AG09319 (cell line): Measurements from ENCODE around the gene GDF9.

ENCODE experiments used
- DNase-seq: peaks from one replicate; pipeline ENCODE4 v3.0.0-alpha.2; 2010; ENCODE audit warnings: low read depth; ENCODE audit errors: extremely low read depth
- TF ChIP-seq, protein P1 (sequence below): IDR thresholded peaks from 2 replicates; pipeline ENCODE4 v1.5.1; 2011; ENCODE audit warnings: low read depth, mild to moderate bottlenecking, inconsistent platforms, low read length, moderate library complexity

Gene GDF9

DNA sequence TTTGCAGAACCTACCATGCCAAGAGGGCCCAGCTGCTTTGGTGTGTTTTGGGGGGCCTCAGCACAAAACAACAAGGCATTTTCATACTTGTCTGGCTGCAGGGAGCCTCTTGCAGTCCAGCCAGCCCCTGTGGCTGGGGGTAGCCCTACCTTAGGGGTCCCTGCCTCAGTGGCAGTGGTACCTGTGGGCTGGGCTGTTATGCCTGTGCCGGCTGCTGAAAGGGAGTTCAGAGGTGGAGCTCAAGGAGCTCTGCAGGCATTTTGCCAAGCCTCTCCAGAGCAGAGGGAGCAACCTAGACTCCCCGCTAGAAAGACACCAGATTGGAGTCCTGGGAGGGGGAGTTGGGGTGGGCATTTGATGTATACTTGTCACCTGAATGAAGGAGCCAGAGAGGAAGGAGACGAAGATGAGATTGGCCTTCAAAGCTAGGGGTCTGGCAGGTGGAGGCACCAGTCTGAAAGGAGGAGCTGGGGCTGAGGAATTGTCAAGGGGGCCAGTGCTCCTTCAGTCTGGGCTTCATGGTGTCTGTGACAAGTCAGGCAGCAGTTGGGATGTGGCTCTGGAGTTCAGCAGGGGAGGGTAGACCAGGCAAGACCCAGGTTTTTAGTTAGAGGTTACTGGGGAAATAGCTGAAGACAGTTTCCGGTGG is 37.3 kb downstream of the GDF9 start:
- DNase-seq: no peak
- TF ChIP-seq, protein P1, sequence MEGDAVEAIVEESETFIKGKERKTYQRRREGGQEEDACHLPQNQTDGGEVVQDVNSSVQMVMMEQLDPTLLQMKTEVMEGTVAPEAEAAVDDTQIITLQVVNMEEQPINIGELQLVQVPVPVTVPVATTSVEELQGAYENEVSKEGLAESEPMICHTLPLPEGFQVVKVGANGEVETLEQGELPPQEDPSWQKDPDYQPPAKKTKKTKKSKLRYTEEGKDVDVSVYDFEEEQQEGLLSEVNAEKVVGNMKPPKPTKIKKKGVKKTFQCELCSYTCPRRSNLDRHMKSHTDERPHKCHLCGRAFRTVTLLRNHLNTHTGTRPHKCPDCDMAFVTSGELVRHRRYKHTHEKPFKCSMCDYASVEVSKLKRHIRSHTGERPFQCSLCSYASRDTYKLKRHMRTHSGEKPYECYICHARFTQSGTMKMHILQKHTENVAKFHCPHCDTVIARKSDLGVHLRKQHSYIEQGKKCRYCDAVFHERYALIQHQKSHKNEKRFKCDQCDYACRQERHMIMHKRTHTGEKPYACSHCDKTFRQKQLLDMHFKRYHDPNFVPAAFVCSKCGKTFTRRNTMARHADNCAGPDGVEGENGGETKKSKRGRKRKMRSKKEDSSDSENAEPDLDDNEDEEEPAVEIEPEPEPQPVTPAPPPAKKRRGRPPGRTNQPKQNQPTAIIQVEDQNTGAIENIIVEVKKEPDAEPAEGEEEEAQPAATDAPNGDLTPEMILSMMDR: no peak

DNA sequence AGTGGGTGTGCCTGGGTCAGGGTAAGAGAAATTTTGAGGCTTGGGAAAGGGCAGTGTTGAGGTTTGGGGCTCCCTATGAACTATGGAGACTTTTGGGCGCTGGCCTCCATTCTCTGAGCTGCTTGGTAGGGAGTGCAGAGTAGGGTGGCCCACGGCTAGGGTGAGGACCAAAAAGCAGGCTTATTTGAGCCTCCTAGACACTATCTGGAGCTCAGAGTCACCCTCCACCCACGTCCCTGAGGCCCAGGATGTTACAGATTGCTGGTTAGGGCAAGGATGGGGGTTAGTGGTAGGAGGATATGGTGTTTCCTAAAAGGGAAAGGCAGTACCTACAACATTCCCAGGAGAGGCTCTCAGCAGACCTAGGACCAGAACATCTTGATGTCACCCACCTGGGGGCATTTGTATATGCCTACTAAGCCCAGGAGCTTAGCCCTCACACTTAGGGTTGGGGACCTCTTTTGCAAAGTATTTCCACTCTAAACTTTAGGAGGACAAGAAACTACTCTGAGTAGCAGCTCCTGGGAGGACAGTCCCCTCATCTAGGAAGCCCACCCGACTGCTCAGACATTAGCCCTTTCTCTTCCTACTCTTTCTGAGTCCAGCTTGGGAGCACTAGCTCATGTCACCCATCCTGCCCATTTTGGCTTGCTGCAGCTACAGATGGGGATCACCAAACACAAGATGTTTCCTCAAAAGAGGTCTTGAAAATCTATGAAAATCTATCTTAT is 38.2 kb downstream of the GDF9 start:
- no peak for DNase-seq
- TF ChIP-seq, protein P1: no peak

DNA sequence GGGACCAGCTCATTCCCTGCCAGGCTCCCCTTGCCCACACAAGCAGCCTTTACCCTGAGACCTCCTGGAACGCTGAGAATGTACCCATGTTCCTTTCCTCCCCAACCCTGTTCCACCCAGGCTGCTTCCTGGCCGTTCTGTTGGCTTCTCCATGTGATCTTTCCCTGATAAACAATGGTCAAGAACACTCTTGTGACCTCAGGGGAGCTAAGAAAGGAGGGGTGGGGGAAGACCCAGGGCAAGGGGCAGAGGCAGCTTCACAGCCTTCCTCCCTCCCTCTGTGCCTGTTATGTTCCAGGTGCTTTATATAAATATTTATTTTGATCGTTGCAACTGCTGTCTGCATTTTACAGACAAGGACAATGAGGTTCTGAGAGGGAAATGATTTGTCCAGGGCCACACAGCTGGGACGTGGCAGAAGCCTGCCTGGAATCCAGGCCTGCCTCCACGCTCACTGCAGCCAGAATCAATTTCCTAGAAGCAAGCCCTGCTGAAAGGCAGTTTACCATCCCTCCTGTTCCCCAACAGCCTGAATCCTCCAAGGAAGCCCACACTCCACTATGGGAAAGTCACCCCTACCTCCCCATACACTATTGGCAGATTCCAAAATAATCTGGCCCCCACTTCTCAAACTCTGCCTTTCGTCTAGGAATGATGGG is 39.7 kb downstream of the GDF9 start:
- DNase-seq: no peak
- TF ChIP-seq, protein P1: no peak

DNA sequence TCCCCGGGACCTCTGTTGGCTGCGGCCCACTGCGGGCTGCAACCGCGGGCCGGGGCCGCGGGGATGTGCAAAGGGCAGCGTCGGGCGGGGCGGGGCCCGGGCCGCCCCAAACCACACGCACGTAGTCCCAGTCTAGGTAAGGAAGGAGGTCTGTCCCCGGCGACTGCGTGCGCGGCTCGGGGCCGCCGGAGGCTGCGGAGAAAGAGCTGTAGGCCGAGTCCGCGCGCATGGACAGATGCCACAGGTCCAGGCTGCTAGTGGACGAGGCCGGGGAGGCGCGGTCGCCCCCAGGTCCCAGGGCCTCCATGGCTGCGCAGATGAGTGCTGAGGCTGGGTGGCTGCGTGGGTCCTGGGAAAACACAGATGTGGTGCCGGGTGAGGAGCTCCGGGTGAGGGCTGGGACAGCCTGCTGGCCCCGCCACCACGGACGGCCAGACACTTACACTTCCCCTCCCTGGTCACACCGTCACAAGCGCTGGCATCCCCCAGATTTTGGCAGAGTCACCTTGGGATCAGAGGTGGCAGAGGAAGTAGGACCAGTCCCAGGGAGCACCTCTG is 40.4 kb downstream of the GDF9 start:
- TF ChIP-seq, protein P1: no peak
- no peak for DNase-seq

DNA sequence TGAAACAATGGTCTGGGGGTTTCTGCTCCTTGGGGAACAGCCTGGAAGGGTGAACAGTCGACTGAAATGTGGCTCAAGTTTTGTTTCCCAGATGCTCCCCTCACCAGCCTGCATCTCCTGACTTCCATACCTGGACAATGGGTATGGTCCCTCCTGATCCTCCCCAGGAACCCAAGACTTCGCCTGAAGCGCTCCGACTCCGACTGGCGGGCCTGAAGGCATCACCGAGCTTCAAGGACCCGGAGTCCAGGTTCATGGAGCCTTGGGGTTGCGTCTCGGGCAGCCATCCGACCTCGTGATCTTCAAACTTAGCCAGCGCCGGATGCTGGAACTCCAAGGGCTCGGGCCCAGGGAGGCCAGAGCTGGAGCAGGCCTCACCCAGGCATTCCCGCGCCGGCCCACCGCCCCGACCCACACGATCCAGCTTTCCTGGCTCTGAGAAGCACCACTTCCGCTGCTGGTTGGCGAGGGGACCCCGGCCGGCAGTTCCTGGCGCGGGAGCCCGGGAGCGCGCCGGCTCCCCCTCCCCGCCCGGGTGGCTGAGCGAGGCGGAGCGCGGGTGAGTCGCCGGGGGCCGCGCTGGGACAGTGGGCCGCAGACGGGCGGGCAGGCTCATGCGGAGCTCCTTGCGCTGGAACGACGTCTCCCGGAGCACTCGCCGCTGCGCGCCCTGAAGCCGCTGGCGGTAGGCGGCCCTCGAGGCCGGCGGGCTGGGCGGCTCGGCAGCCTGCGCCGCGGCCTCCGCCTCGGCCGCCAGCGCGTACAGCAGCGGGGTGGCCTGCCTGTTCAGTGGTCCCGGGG is 41.0 kb downstream of the GDF9 start:
- TF ChIP-seq, protein P1: no peak
- DNase-seq: no peak

DNA sequence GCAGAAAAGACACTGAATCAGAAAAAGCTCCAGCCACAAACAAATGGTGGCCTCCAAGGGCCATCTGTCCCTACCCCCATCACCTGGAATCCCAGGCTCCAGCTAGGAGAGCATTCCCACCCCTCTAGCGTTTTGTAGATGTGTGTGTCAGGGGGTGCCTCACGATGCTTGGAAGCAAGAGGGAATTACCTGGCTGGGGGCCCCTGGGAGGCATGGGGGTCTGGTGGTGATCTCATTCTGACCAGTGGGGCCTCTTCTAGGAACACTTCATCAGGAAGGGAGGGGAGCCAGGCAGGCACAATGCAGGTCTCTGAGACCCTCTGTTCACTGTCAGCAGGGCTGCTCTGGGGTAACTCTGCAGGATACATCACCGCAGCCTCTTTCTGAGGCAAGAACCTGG is 41.8 kb downstream of the GDF9 start:
- DNase-seq: no peak
- TF ChIP-seq, protein P1: no peak
